ENCODE results near the gene CSAG2.
"Not testable (repeated sequence)": the region's sequence is repeated elsewhere in the genome, so short reads cannot be mapped to it uniquely, and the experiment has no call there.

The CSAG2 gene

GRCh38 chrX:152709173-152709572 is at the start of gene CSAG2:
CSAG2 (minus strand) TSS chrX:152709273; CDS start chrX:152709112, 161 bp downstream.
- DNase-seq, result not testable (repeated sequence)

- DNase-seq, result not testable (repeated sequence)
These were observed 45.8 kb upstream of the CSAG2 start for GRCh38 chrX:152754871-152755270.

GRCh38 chrX:152753686-152754650 is 44.9 kb upstream of the CSAG2 start, which contains the start of gene MAGEA2:
MAGEA2 (minus strand) TSS chrX:152753842; CDS start chrX:152751363, 2,479 bp downstream.
- not testable (repeated sequence) for DNase-seq

- DNase-seq, result no peak
These were observed 29.5 kb upstream of the CSAG2 start for GRCh38 chrX:152738560-152738959.

- not testable (repeated sequence) for DNase-seq
These were observed 27.5 kb upstream of the CSAG2 start for GRCh38 chrX:152736528-152736927.

GRCh38 chrX:152735860-152736511 is 26.9 kb upstream of the CSAG2 start:
- no peak for DNase-seq

- DNase-seq, result no peak
These were observed 26.0 kb upstream of the CSAG2 start for GRCh38 chrX:152735101-152735500.

GRCh38 chrX:152734143-152734858 is 25.2 kb upstream of the CSAG2 start:
- not testable (repeated sequence) for DNase-seq

GRCh38 chrX:152733261-152733975 is 24.3 kb upstream of the CSAG2 start, which contains the start of the genes CSAG1 and MAGEA12:
CSAG1 (minus strand) TSS chrX:152733721; CDS start chrX:152732460, 1,261 bp downstream.
MAGEA12 (plus strand) TSS chrX:152733757; CDS start chrX:152736162, 2,405 bp downstream.
- no peak for DNase-seq

- DNase-seq, result no peak
These were observed 16.3 kb upstream of the CSAG2 start for GRCh38 chrX:152725409-152725808.

- DNase-seq, result not testable (repeated sequence)
These were observed 5.0 kb upstream of the CSAG2 start, which contains the start of gene MAGEA2B for GRCh38 chrX:152713815-152714787. MAGEA2B (plus strand) TSS chrX:152714628; CDS start chrX:152717107, 2,479 bp downstream.

GRCh38 chrX:152713195-152713594 is 4.1 kb upstream of the CSAG2 start:
- not testable (repeated sequence) for DNase-seq

- not testable (repeated sequence) for DNase-seq
These were observed 2.6 kb downstream of the CSAG2 start for GRCh38 chrX:152706500-152706899.

GRCh38 chrX:152700390-152700789 is 8.7 kb downstream of the CSAG2 start:
- not testable (repeated sequence) for DNase-seq

GRCh38 chrX:152697952-152698931 is 10.8 kb downstream of the CSAG2 start, which contains the start of gene MAGEA3:
MAGEA3 (plus strand) TSS chrX:152698794; CDS start chrX:152700833, 2,039 bp downstream.
- DNase-seq, result not testable (repeated sequence)

- DNase-seq, result not testable (repeated sequence)
These were observed 28.1 kb downstream of the CSAG2 start for GRCh38 chrX:152681012-152681411.

- DNase-seq, result not testable (repeated sequence)
These were observed 34.4 kb downstream of the CSAG2 start for GRCh38 chrX:152674652-152675051.

- no peak for DNase-seq
These were observed 34.9 kb downstream of the CSAG2 start for GRCh38 chrX:152674135-152674534.

- no peak for DNase-seq
These were observed 46.0 kb downstream of the CSAG2 start for GRCh38 chrX:152663086-152663485.

All from stimulated activated CD4-positive, alpha-beta T cell treated with anti-CD3 and anti-CD28 coated beads, Interleukin-4, amount 100 ng/mL, for 4 hours (primary cell).